DOHH2 (cell line): Measurements from ENCODE around the gene SEMA6A.

ENCODE experiments used
- CTCF ChIP-seq: fragments of 200-600 bp; sonication (generic); IDR thresholded peaks from one replicate; pipeline ENCODE4 v1.5.1; 2014; ENCODE audit warnings: antibody characterized with exemption, mild to moderate bottlenecking, low read depth, low read length; ENCODE audit not compliant: poor library complexity, severe bottlenecking
- EZH2phosphoT487 ChIP-seq: fragments of 200-600 bp; sonication (generic); IDR thresholded peaks from 2 replicates; pipeline ENCODE4 v1.6.1; 2017; ENCODE audit warnings: borderline replicate concordance, mild to moderate bottlenecking, antibody characterized with exemption, low read length, moderate library complexity, mixed read lengths

- TF ChIP-seq CTCF (no peak), EZH2phosphoT487 (no peak)
Measured at GRCh38 chr5:116525674-116526073, 48.9 kb downstream of the SEMA6A start.
